Measurements from ENCODE around the gene CLCN7.

GRCh38 chr16:1456951-1457350 lies 17.9 kb downstream of the CLCN7 start:
- no peak for TF ChIP-seq CTCF (conservative IDR thresholded peaks at IDR 0.05)
- no peak for TF ChIP-seq EZH2 (IDR thresholded peaks at IDR 0.05; ENCODE audit: low read depth)

All from PC-9 (cell line).